LNCAP (cell line): Measurements from ENCODE around the gene CHMP3.

Experiments used
- TF ChIP-seq, protein P1 (sequence below): fragments of 450-650 bp; IDR thresholded peaks from 2 replicates; pipeline ENCODE4 v1.5.1; 2017; ENCODE audit warnings: mild to moderate bottlenecking

The CHMP3 gene

DNA sequence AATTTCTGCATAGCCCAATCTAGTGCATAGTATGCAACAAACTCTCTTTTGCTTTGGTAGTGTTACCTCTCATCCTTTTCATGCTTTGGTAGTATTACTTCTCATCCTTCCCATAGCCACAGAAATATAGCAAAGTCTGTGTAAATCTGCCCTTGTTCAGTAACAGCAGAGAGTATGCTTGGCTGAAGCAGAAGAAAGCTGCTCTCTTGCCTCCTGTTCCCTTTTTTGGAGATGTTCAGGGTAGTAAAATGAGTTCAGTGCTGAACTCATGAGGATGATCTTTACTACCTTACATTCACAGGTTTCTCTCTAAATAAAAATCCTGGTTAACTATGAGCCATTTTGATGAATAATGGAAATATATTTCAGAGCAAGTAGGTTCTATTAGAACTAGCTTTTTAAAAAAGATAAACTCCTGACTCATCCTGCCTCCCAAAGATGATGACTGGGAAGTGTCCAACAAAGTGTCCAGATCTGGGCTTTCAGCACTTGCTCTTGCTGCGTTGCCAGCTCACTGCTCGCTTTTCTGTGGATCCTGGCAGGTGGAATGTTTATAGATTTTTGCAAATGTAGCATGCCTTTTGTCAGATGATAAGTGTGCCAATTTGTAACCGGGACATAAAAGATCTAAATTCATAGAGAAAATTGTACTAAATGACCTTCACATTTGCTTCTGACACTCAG is 29.4 kb upstream of the CHMP3 start:
- TF ChIP-seq, protein P1, sequence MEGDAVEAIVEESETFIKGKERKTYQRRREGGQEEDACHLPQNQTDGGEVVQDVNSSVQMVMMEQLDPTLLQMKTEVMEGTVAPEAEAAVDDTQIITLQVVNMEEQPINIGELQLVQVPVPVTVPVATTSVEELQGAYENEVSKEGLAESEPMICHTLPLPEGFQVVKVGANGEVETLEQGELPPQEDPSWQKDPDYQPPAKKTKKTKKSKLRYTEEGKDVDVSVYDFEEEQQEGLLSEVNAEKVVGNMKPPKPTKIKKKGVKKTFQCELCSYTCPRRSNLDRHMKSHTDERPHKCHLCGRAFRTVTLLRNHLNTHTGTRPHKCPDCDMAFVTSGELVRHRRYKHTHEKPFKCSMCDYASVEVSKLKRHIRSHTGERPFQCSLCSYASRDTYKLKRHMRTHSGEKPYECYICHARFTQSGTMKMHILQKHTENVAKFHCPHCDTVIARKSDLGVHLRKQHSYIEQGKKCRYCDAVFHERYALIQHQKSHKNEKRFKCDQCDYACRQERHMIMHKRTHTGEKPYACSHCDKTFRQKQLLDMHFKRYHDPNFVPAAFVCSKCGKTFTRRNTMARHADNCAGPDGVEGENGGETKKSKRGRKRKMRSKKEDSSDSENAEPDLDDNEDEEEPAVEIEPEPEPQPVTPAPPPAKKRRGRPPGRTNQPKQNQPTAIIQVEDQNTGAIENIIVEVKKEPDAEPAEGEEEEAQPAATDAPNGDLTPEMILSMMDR = no peak

DNA sequence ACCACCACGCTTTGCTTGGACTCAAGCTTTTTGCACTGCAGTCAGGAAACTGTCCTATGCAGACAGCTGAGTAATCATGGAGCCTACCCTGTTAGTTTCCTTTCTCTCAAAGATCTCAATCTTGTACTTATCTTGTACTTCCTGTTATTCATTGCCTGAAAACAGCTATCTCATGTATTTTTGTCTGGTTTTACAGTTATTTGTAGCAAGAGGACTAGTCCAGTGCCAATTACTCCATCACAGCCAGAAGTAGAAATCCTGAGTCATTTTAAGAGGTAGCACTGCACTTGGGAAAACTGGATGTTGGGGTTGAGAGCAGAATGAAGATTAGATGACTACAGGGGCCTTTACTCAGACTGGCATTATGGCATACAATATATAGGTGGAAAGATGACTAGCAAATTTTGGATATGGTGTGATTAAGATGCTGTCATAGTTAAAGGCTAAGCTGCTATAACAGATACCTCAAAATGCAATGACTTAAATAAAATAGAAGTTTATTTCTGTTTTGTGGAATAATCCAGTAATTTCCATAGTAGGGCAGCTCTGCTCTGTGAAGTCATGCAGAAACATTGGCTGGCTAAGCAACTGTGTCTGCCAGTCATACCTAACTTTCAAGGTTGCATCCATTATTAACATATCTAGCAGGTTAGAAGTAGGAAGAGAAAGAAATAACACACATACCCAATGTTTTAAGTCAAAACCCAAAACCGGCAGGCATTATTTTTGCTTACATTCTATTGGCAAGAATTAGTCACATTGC is 21.1 kb upstream of the CHMP3 start:
- TF ChIP-seq, protein P1 = no peak

DNA sequence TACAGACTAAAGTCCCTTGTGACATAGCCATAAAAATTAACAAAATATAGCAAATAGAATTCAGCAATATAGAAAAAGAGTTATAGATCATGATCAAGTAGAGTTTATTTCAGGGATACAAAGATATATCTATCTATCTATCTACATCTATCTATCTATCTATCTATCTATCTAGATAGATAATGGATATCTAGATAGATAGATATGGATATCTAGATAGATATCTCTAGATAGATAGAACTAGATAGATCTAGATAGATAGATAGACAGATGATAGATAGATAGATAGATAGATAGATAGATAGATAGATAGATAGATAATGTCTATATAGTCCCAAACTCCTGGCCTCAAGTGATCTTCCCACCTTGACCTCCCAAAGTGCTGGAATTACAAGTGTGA is 17.3 kb upstream of the CHMP3 start:
- TF ChIP-seq, protein P1 = no peak

DNA sequence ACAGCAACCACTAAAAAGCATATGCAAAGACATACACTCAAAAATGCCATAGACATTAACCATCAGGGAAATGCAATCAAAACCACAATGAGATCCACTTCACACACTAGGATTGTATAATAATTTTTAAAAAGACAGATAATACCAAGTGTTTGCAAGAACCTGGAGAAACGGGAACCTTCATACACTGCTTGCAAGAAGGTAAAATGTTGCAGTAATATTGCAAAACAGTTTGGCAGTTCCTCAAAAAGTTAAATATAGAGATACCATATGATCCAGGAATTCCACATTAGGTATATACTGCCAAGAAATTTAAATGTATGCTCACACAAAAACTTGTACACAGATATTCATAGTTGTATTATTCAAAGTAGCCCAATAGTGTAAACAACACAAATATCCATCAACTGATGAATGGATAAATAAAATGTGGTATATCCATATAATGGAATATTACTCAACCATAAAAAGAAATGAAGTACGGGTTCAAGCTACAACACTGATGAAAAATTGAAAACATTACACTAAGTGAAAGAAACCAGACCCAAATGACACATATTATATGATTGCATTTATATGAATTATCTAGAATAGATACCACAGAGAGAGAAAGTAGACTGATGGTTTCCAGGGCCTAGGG is 14.7 kb upstream of the CHMP3 start:
- TF ChIP-seq, protein P1 = no peak

DNA sequence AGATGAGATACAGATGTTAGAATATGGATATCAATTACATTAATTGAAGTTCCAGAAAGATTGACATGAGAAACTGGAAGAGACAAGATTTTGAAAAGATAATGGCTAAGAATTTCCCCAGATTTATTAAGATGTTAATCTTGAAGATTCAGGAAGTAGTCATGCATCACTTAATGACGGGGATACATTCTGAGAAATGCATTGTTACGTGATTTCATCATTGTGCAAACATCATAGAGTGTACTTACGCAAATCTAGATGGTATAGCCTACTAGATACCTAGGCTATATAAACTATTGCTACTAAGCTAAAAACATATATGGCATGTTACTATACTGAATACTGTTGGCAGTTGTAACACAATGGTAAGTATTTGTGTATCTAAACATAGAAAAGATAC is 6.8 kb upstream of the CHMP3 start:
- TF ChIP-seq, protein P1 = no peak

DNA sequence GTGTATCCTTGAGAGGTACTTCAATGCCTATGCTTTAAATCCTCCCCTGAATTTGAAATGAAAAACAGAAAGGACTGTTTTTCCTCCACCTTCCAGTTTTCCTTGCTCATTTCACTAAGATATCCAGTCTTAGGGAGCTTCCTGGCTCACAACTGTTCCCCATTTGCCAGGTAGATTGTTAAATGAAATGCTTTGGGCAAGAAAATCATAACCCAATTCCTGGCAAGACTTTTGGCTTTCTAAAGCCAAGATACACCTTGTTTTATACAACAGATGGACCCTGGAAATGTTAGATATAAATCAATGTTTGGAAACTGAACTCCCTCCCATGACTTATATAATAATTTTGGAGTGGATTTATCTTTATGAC is 3.6 kb upstream of the CHMP3 start:
- TF ChIP-seq, protein P1 = no peak

DNA sequence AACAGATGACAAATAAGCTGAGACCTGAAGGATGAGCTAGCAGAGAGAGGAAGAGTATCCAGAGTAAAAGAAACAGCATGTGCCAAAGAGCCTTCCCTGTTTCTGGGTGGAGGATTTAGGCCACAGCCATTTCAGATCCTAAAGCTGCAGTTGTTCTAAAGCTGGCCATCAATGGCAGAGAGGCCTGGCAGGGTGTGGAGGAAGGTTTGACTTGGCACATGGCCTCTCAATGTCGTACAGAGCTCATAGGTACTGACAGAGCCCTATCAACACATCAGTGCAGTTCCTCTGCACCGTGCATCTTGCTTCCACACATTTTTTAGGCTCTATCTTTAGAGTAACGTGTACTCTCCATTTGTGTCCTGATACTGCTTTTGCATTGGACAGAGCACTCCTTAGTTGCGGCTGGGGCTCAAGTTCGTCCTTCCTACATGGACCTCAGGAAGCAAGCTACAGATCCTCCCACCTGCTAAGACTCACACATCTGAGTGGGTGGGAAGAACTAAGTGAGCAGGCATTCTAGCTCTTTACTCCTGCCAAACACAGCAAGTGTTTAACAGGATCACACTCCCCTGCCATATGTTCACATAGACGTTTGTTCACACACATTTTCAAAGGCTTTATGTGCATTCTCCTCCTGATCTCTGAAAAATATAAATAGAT is 3.0 kb upstream of the CHMP3 start:
- TF ChIP-seq, protein P1 = no peak
